CD14-positive monocyte (primary cell): ENCODE results near the gene SFN. TPM values are rescaled to one million over a fixed set of nuclear protein-coding genes. Genes with fewer than 3 reads are reported as not detected.
A peak's percentile ranks its signal among the peaks of the same experiment; 100 is the strongest.

Source experiments
- DNase-seq, 3 donors: peaks; one replicate each; pipeline ENCODE4 v3.0.0-alpha.2; 2011 to 2022
- H2AFZ ChIP-seq: 2 replicates; pipeline ENCODE4 v1.6.0; 2012; ENCODE audit warnings: mild to moderate bottlenecking, low read depth, low read length, inconsistent platforms; ENCODE audit not compliant: insufficient read depth, poor library complexity, severe bottlenecking
- H3K27ac ChIP-seq, 2 donors: 1 replicate in 1 of 2; 2 replicates in 1 of 2; pipeline ENCODE4 v1.5.1; 2012 to 2013; ENCODE audit warnings: low read length in 2 of 2, control low read depth in 1 of 2, inconsistent platforms in 1 of 2, low read depth in 1 of 2, mild to moderate bottlenecking in 1 of 2
- H3K27me3 ChIP-seq, 2 donors: one replicate each; pipeline versions ENCODE4 v1.6.0 to v1.6.1; 2011 to 2013; ENCODE audit warnings: low read length in 2 of 2; ENCODE audit not compliant: control insufficient read depth in 2 of 2, insufficient read depth in 2 of 2
- H3K36me3 ChIP-seq, 2 donors: replicated peaks in 1 of 2; 1 replicate in 1 of 2; 2 replicates in 1 of 2; pipeline versions ENCODE4 v1.5.1 to v1.6.1; 2012 to 2013; ENCODE audit warnings: low read length in 2 of 2, control low read depth in 1 of 2, inconsistent platforms in 1 of 2, mild to moderate bottlenecking in 1 of 2; ENCODE audit not compliant: insufficient read depth in 2 of 2, control insufficient read depth in 1 of 2
- H3K4me1 ChIP-seq, 2 donors: 1 replicate in 1 of 2; 2 replicates in 1 of 2; pipeline versions ENCODE4 v1.5.1 to v1.6.1; 2012 to 2013; ENCODE audit warnings: low read length in 2 of 2, control low read depth in 1 of 2, inconsistent platforms in 1 of 2, mild to moderate bottlenecking in 1 of 2, moderate library complexity in 1 of 2; ENCODE audit not compliant: insufficient read depth in 2 of 2, control insufficient read depth in 1 of 2
- H3K4me2 ChIP-seq: replicated peaks from 2 replicates; pipeline ENCODE3; 2012; ENCODE audit warnings: low read length, moderate library complexity, mild to moderate bottlenecking; ENCODE audit not compliant: poor library complexity, severe bottlenecking; ENCODE audit errors: extremely low read depth
- H3K4me3 ChIP-seq, 3 experiments: fragments of 200-600 bp in 1 of 3; sonication (generic) in 1 of 3; replicated peaks in 1 of 3; 1 replicate in 2 of 3; 2 replicates in 1 of 3; pipeline ENCODE4 v1.5.1; 2011 to 2013; ENCODE audit warnings: low read length in 3 of 3, mild to moderate bottlenecking in 3 of 3, control low read depth in 2 of 3, low read depth in 2 of 3, inconsistent platforms in 1 of 3, moderate library complexity in 1 of 3
- H3K79me2 ChIP-seq: 2 replicates; pipeline ENCODE4 v1.6.0; 2012; ENCODE audit warnings: mild to moderate bottlenecking, control low read depth, inconsistent platforms, low read length, moderate library complexity; ENCODE audit not compliant: insufficient read depth
- H3K9ac ChIP-seq: 2 replicates; pipeline ENCODE4 v1.6.0; 2017; ENCODE audit warnings: low read length, mild to moderate bottlenecking; ENCODE audit not compliant: insufficient read depth, poor library complexity, severe bottlenecking
- H3K9me3 ChIP-seq, 2 donors: replicated peaks in 1 of 2; 1 replicate in 1 of 2; 2 replicates in 1 of 2; pipeline versions ENCODE4 v1.5.1 to v1.6.1; 2012 to 2013; ENCODE audit warnings: low read length in 2 of 2, control low read depth in 1 of 2; ENCODE audit not compliant: control insufficient read depth in 1 of 2, insufficient read depth in 1 of 2
- H4K20me1 ChIP-seq: 2 replicates; pipeline ENCODE4 v1.6.0; 2012; ENCODE audit warnings: mild to moderate bottlenecking, low read length, control low read depth, moderate library complexity; ENCODE audit not compliant: insufficient read depth
- H3K27ac Mint-ChIP-seq, 7 donors: one replicate each; pipeline ENCODE4 v1.8.0; 2020; ENCODE audit warnings: mild to moderate bottlenecking in 7 of 7, mixed read lengths in 7 of 7, moderate library complexity in 6 of 7, inconsistent platforms in 2 of 7
- H3K27me3 Mint-ChIP-seq, 3 donors: one replicate each; pipeline ENCODE4 v1.8.0; 2021 to 2022; ENCODE audit warnings: low read depth in 3 of 3, mild to moderate bottlenecking in 3 of 3, mixed read lengths in 3 of 3, moderate library complexity in 3 of 3, inconsistent platforms in 1 of 3
- H3K36me3 Mint-ChIP-seq, 2 donors: one replicate each; pipeline ENCODE4 v1.8.0; 2020; ENCODE audit warnings: mixed read lengths in 2 of 2, inconsistent platforms in 1 of 2, mild to moderate bottlenecking in 1 of 2
- H3K4me1 Mint-ChIP-seq: one replicate; pipeline ENCODE4 v1.8.0; 2020; ENCODE audit warnings: mild to moderate bottlenecking, mixed read lengths
- H3K4me3 Mint-ChIP-seq, 2 donors: one replicate each; pipeline ENCODE4 v1.8.0; 2020; ENCODE audit warnings: mild to moderate bottlenecking in 2 of 2, mixed read lengths in 2 of 2, moderate library complexity in 1 of 2
- H3K9me3 Mint-ChIP-seq, 7 donors: one replicate each; pipeline ENCODE4 v1.8.0; 2020 to 2022; ENCODE audit warnings: mixed read lengths in 7 of 7, mild to moderate bottlenecking in 6 of 7, moderate library complexity in 6 of 7, inconsistent platforms in 2 of 7
- WGBS: methylation state at CpG from one replicate; pipeline ENCODE4 v1.1.5; 2013; ENCODE audit warnings: missing lambda C conversion rate; ENCODE audit not compliant: insufficient coverage; 5-methylcytosine and 5-hydroxymethylcytosine counted together
- intact Hi-C, 2 donors: fragments of 100-400 bp; cut with micrococcal nuclease; formaldehyde crosslinking; loops; one replicate each; pipeline versions ENCODE4 v1.15.0 to v1.15.1; 2023
- polyA plus RNA-seq, 3 donors: library from polyadenylated mRNA; depleted of rRNA in 1 of 3; unstranded in 2 of 3; stranded (reverse) in 1 of 3; fragments of 300-500 nt in 2 of 3; fragments of >200 nt in 1 of 3; fragmentation: Illumina TruSeq in 2 of 3; gene quantifications; 1 replicate in 2 of 3; 2 replicates in 1 of 3; pipeline ENCODE4 v1.2.3, GENCODE V29; 2012 to 2021
- TF ChIP-seq, protein P1 (sequence below): fragments of 200-600 bp; IDR thresholded peaks from one replicate; pipeline ENCODE4 v1.8.0; 2022; ENCODE audit warnings: antibody characterized with exemption, mild to moderate bottlenecking

Gene SFN
- polyA plus RNA-seq, 3 donors: 0.36 TPM; not detected in 2

DNA sequence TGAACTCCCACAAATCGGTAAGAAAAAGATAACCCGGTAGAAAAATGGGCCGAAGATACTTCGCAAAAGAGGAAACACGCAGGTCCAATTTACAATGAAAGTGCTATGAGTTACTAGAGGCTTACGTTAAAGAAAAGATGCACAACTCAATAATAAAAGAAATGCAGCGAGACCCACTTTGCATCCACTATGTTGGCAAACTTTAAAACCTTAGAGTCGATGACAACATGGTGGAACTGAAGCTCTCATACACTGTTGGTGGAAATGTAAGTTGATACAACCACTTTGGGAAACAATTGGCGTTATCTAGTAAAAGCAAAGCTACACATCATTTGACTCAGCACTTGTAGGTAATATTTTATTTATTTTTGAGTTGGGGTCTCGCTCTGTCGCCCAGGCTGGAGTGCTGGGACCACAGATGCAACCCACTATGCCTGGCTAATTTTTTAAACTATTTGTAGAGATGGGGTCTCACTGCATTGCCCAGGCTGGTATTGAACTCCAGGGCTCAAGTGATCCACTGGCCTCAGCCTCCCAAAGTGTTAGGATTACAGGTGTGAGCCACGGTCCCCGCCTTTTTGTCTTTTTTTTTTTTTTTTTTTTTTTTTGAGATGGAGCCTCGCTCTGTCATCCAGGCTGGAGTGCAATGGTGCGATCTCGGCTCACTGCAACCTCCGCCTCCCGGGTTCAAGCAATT is 38.0 kb downstream of the SFN start:
- DNase-seq: no peak
- Mint-ChIP-seq H3K4me3 (peak overlapping the region; percentile 94 to 99), H3K27ac (peak overlapping the region; percentile 96 to 99 (median 98)), H3K4me1 (peaks cover 21% of the 10 kb centered on the region), H3K27me3 (peaks cover 0 to 2% (median 0%) of the 10 kb centered on the region in 3 donors), H3K36me3 (peaks cover 20 to 29% of the 10 kb centered on the region in 2 donors), H3K9me3 (no peaks in the 10 kb centered on the region)
- peak overlapping the region; percentile 87 for H2AFZ ChIP-seq
- WGBS: 0% methylated on average over 4 of the region's 18 CpGs
- TF ChIP-seq, protein P1, sequence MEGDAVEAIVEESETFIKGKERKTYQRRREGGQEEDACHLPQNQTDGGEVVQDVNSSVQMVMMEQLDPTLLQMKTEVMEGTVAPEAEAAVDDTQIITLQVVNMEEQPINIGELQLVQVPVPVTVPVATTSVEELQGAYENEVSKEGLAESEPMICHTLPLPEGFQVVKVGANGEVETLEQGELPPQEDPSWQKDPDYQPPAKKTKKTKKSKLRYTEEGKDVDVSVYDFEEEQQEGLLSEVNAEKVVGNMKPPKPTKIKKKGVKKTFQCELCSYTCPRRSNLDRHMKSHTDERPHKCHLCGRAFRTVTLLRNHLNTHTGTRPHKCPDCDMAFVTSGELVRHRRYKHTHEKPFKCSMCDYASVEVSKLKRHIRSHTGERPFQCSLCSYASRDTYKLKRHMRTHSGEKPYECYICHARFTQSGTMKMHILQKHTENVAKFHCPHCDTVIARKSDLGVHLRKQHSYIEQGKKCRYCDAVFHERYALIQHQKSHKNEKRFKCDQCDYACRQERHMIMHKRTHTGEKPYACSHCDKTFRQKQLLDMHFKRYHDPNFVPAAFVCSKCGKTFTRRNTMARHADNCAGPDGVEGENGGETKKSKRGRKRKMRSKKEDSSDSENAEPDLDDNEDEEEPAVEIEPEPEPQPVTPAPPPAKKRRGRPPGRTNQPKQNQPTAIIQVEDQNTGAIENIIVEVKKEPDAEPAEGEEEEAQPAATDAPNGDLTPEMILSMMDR: no peak
- H3K4me3 ChIP-seq: peak overlapping the region; percentile 77 to 86 (median 82)
- no peaks in the 10 kb centered on the region for H3K27me3 ChIP-seq
- H3K79me2 ChIP-seq: peaks cover 41% of the 10 kb centered on the region
- intact Hi-C loops: no loop called here
- peaks cover 15 to 25% of the 10 kb centered on the region in 2 donors for H3K4me1 ChIP-seq
- peak overlapping the region; percentile 92 for H3K9ac ChIP-seq
- H3K36me3 ChIP-seq: peaks cover 13 to 19% of the 10 kb centered on the region in 2 donors
- H3K4me2 ChIP-seq: peak overlapping the region; percentile 83
- peak overlapping the region in 1 of 2 donors; percentile 90 for H3K27ac ChIP-seq
- no peaks in the 10 kb centered on the region for H3K9me3 ChIP-seq
- H4K20me1 ChIP-seq: peaks cover 20% of the 10 kb centered on the region

GRCh38 chr1:26907071-26907917 is 44.3 kb downstream of the SFN start:
- no peak overlapping the region for H3K9ac ChIP-seq
- no peaks in the 10 kb centered on the region for H3K36me3 ChIP-seq
- no peak overlapping the region for H3K27ac ChIP-seq
- TF ChIP-seq, protein P1: no peak
- intact Hi-C loops: no loop called here
- H3K79me2 ChIP-seq: no peaks in the 10 kb centered on the region
- no peak overlapping the region for H2AFZ ChIP-seq
- H3K4me2 ChIP-seq: no peak overlapping the region
- no peak overlapping the region for H3K4me3 ChIP-seq
- Mint-ChIP-seq H3K27ac (no peak overlapping the region), H3K36me3 (no peaks in the 10 kb centered on the region), H3K9me3 (no peaks in the 10 kb centered on the region), H3K4me1 (no peaks in the 10 kb centered on the region), H3K27me3 (peaks cover 0 to 2% (median 0%) of the 10 kb centered on the region in 3 donors), H3K4me3 (no peak overlapping the region)
- H3K9me3 ChIP-seq: no peaks in the 10 kb centered on the region
- peak in 1 of 3 donors; percentile 27 for DNase-seq
- H3K27me3 ChIP-seq: no peaks in the 10 kb centered on the region
- WGBS: 85% methylated on average over 5 of the region's 6 CpGs
- no peaks in the 10 kb centered on the region for H4K20me1 ChIP-seq
- no peaks in the 10 kb centered on the region for H3K4me1 ChIP-seq
